ENCODE results near the gene SNRNP70. TPM values are rescaled to one million over a fixed set of nuclear protein-coding genes. Genes with fewer than 3 reads are reported as not detected.
"Not testable (repeated sequence)": the region's sequence is repeated elsewhere in the genome, so short reads cannot be mapped to it uniquely, and the experiment has no call there.

The SNRNP70 gene
- total and polyA plus RNA-seq, 2 donors: 166 to 191 TPM

DNA sequence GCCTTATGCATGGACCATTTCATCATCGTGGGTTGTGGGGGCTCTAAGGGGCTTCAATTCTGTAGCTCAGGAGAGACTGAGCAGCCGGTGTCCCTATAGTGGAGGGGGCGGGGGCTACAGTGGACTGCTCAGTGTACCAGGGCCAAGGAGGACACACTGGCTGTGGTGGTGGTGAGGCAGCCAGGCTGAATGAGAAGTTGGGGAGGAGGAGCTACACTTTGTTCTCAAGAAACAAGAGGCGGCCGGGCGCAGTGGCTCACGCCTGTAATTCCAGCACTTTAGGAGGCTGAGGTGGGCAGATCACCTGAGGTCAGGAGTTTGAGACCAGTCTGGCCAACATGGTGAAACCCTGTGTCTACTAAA lies 61.1 kb downstream of the SNRNP70 start:
- H3K36me3 ChIP-seq (ENCODE audit: insufficient read depth); H3K4me3 ChIP-seq (ENCODE audit: low read depth, low read length); DNase-seq (ENCODE audit: extremely low spot score); H3K4me1 ChIP-seq (ENCODE audit: insufficient read depth); H3K27ac ChIP-seq (ENCODE audit: low read depth): not testable (repeated sequence)
- 35% methylated on average over 7 of the region's 7 CpGs for WGBS

DNA sequence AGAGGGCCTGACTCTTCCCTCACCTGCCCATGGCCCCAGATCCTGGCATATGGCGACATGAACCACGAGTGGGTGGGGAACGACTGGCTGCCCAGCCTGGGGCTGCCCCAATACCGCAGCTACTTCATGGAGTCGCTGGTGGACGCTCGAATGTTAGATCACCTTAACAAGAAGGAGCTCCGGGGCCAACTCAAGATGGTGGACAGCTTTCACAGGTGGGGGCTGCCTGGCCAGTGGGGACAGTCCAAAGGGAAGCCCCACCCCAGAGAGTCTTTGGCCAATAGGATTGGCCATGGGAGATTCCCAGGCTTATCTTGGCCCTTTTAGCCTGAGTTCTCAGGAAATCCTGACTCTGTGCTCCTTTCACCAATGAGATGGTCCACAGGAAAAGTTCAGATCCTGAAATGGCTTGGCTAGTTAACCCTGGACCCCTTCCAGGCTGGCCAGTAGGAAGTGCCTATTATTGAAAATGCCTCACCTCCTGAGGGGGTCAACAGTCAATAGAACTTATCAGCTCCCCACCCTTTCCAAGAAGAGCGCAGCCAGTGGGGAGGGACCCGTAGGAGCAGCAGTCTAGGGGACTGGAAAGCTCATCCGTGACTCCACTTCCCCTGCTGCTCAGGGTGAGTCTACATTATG lies 62.9 kb downstream of the SNRNP70 start:
- WGBS: 76% methylated on average over 11 of the region's 11 CpGs
- Histone ChIP-seq H3K36me3 (ENCODE audit: insufficient read depth) (no peaks in the 10 kb centered on the region), H3K27ac (ENCODE audit: low read depth) (no peak overlapping the region), H3K4me1 (ENCODE audit: insufficient read depth) (no peaks in the 10 kb centered on the region), H3K4me3 (ENCODE audit: low read depth, low read length) (no peak overlapping the region)
- no peak for DNase-seq (ENCODE audit: extremely low spot score)

- WGBS: 2% methylated on average over 49 of the region's 49 CpGs
- Histone ChIP-seq H3K36me3 (ENCODE audit: insufficient read depth) (no peaks in the 10 kb centered on the region), H3K4me3 (ENCODE audit: low read depth, low read length) (peak overlapping the region; percentile 53), H3K27ac (ENCODE audit: low read depth) (no peak overlapping the region), H3K4me1 (ENCODE audit: insufficient read depth) (no peaks in the 10 kb centered on the region)
- DNase-seq (ENCODE audit: extremely low spot score): peak; percentile 95
These were observed 63.8 kb downstream of the SNRNP70 start for GRCh38 chr19:49148784-49149651.

GRCh38 chr19:49149652-49150105 lies 64.4 kb downstream of the SNRNP70 start:
- Histone ChIP-seq H3K4me1 (ENCODE audit: insufficient read depth) (no peaks in the 10 kb centered on the region), H3K36me3 (ENCODE audit: insufficient read depth) (no peaks in the 10 kb centered on the region), H3K27ac (ENCODE audit: low read depth) (no peak overlapping the region), H3K4me3 (ENCODE audit: low read depth, low read length) (peak overlapping the region; percentile 53)
- peak; percentile 76 for DNase-seq (ENCODE audit: extremely low spot score)
- WGBS: under 1% methylated on average over 23 of the region's 23 CpGs

DNA sequence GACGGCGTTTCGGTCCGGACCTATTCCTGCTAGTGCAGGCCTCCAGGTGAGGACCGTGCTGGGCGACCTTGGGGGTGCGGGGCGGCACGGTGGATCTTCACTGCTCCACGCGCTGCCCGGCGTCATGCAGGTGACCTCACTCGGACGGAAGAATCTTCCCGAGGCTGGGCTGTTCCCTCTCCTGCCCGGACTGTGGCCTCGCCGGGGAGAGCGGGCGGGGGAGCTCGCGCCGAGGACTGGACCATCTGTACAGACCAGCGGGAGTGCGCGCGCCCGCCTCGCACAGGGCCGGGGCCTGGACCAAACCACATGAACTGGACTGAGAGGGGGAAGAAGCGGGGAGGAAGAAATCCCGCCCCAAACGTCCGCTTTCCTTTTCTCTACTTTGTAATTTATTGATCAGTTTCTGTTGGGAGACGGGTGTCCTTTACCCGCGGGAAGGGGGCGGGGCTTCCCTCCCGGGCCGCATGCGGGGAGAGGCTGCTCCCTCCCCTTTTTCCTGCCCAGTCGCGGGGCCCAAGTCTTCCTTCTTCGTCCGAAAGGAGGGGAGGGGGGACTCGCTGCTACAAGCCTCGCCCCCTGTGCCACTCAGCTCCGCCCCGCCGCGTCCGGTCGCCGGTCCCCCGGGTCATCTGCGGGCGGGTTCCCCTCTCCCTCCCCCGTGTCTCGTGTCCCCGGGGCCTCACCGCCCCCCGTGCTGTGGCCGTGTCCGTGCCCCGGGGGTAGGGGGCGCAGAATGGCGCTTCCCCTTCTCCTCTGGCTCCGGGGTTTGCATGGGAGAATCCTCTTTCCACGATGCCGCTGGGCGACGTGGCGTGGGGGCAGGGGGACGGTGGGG lies 65.1 kb downstream of the SNRNP70 start:
- peak; percentile 84 for DNase-seq (ENCODE audit: extremely low spot score)
- no peaks in the 10 kb centered on the region for H3K4me1 ChIP-seq (ENCODE audit: insufficient read depth)
- under 1% methylated on average over 75 of the region's 75 CpGs for WGBS
- peak overlapping the region; percentile 53 for H3K4me3 ChIP-seq (ENCODE audit: low read depth, low read length)
- no peak overlapping the region for H3K27ac ChIP-seq (ENCODE audit: low read depth)
- H3K36me3 ChIP-seq (ENCODE audit: insufficient read depth): no peaks in the 10 kb centered on the region

DNA sequence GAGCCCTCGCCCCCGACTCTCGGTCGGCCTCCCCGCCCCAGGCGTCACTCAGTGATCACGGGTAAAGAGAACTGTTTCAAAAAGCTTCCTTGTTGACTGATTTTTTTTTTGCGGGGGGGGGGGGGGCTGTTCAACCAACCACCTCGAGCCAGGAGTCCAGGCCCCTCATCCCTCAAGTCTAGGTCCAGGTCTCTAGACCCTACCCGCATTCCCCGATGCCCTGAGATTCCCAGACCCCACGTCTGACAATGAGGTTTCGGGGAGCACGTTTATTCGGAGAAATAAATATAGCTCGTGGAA lies 65.6 kb downstream of the SNRNP70 start:
- Histone ChIP-seq H3K27ac (ENCODE audit: low read depth) (no peak overlapping the region), H3K4me1 (ENCODE audit: insufficient read depth) (no peaks in the 10 kb centered on the region), H3K4me3 (ENCODE audit: low read depth, low read length) (peak overlapping the region; percentile 53), H3K36me3 (ENCODE audit: insufficient read depth) (no peaks in the 10 kb centered on the region)
- no peak for DNase-seq (ENCODE audit: extremely low spot score)
- 7% methylated on average over 16 of the region's 16 CpGs for WGBS

- Histone ChIP-seq H3K27ac (ENCODE audit: low read depth) (no peak overlapping the region), H3K4me1 (ENCODE audit: insufficient read depth) (no peaks in the 10 kb centered on the region), H3K4me3 (ENCODE audit: low read depth, low read length) (no peak overlapping the region), H3K36me3 (ENCODE audit: insufficient read depth) (no peaks in the 10 kb centered on the region)
- WGBS: 8% methylated on average over 45 of the region's 45 CpGs
- no peak for DNase-seq (ENCODE audit: extremely low spot score)
These were observed 66.2 kb downstream of the SNRNP70 start for GRCh38 chr19:49151267-49152118.

GRCh38 chr19:49152119-49152550 lies 66.9 kb downstream of the SNRNP70 start:
- Histone ChIP-seq H3K4me1 (ENCODE audit: insufficient read depth) (no peaks in the 10 kb centered on the region), H3K27ac (ENCODE audit: low read depth) (no peak overlapping the region), H3K36me3 (ENCODE audit: insufficient read depth) (no peaks in the 10 kb centered on the region), H3K4me3 (ENCODE audit: low read depth, low read length) (no peak overlapping the region)
- no peak for DNase-seq (ENCODE audit: extremely low spot score)
- WGBS: 27% methylated on average over 10 of the region's 10 CpGs

DNA sequence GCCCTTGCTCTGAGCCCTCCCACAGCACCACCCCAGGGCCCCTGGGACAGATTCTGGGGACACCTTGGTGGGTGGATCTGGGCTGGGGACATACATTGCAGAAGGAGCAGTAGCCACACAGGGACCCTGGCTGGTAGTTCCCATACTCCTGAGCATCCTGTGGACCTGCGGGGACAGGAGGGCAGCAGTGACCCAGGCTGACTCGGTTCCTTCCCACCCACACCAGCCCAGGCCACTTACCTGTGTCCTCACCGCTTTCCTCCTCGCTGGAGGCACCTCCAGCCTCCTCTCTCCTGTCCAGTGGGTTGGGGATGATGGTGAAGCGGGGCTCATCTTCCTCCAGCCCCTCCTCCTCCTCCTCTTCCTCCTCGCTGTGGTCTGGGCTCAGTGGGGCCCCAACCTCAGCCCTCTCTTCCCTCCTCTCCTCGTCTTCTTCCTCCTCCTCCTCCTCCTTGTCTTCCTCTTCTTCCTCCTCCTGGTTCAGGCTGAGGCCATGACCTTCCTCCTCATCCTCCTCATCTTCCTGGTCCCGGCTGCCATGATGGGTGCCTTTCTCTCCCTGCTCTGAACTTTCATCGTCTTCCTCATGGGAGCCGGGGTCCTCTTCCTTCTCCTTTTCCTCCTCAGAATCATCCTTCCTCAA lies 68.0 kb downstream of the SNRNP70 start:
- WGBS: 93% methylated on average over 10 of the region's 10 CpGs
- Histone ChIP-seq H3K27ac (ENCODE audit: low read depth) (no peak overlapping the region), H3K36me3 (ENCODE audit: insufficient read depth) (no peaks in the 10 kb centered on the region), H3K4me3 (ENCODE audit: low read depth, low read length) (no peak overlapping the region), H3K4me1 (ENCODE audit: insufficient read depth) (no peaks in the 10 kb centered on the region)
- DNase-seq (ENCODE audit: extremely low spot score): no peak

DNA sequence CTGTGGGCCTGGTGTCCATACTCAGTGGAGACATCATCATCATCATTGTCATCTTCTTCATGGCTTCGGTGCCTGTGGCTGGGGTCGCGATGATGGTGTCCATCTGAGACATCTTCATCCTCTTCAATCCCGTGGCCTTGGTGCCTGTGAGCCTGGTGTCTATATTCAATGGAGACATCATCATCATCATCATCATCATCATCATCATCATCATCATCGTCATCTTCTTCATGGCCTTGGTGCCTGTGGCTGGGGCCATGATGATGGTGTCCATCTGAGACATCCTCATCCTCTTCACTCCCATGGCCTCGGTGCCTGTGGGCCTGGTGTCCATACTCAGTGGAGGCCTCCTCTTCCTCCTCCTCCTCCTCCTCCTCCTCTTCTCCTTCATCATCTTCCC lies 69.0 kb downstream of the SNRNP70 start:
- WGBS: 98% methylated on average over 6 of the region's 6 CpGs
- no peaks in the 10 kb centered on the region for H3K4me1 ChIP-seq (ENCODE audit: insufficient read depth)

DNA sequence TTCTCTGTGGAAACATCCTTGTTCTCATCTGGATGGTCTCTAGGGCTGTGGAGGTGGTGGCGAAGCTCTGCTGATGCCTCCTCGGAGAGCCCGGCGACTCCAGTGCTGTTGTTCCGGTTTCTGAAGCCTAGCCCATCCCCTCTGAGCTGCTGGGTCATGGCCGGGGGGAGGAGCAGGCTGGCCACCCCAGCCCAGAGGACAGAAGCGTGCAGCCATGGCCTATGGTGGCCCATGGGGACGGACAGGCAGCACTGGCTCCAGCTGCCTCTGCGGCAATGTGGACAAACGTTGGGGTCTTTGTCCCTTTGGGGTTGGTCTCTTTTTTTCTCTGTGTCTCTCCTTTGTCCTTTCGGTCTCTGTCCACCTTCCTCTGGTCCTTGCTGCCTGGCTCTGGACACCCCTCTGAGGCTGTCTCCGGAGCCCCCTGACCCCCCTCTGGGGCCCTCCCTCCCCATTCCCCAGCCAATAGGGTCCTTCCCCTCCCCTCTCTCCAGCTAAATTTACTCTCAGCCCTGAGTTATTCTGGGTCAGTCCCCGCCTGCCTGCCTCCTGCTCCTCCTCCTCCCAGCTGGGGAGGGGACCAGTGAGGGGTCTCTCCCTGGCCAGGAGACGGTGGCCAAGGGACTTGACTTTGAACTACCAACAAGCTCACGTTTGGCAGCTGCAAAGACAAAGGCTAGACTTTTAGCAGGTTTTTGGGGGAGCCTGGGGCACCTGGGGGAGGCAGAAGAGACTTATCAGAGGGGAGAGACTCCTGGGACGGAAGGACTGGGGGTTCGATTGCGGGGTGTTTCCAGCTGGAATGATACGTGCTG lies 70.0 kb downstream of the SNRNP70 start, which contains the start of gene HRC:
Gene HRC, minus strand, starts transcription at position 392 of the 815 bp plus-strand sequence. Its CDS starts 159 bp downstream, at position 233.
- WGBS: 46% methylated on average over 19 of the region's 19 CpGs

More for the DNA sequence above, 69.0 kb downstream of the SNRNP70 start:
- H3K4me3 ChIP-seq (ENCODE audit: low read depth, low read length): no peak overlapping the region
- H3K36me3 ChIP-seq (ENCODE audit: insufficient read depth): no peaks in the 10 kb centered on the region
- DNase-seq (ENCODE audit: extremely low spot score): no peak
- no peak overlapping the region for H3K27ac ChIP-seq (ENCODE audit: low read depth)

GRCh38 chr19:49155820-49156346 lies 70.6 kb downstream of the SNRNP70 start:
- no peaks in the 10 kb centered on the region for H3K36me3 ChIP-seq (ENCODE audit: insufficient read depth)
- WGBS: 55% methylated on average over 4 of the region's 4 CpGs
- no peaks in the 10 kb centered on the region for H3K4me1 ChIP-seq (ENCODE audit: insufficient read depth)
- DNase-seq (ENCODE audit: extremely low spot score): no peak
- no peak overlapping the region for H3K27ac ChIP-seq (ENCODE audit: low read depth)
- no peak overlapping the region for H3K4me3 ChIP-seq (ENCODE audit: low read depth, low read length)

More for the DNA sequence above, 70.0 kb downstream of the SNRNP70 start, which contains the start of gene HRC:
- Histone ChIP-seq H3K36me3 (ENCODE audit: insufficient read depth) (no peaks in the 10 kb centered on the region), H3K4me3 (ENCODE audit: low read depth, low read length) (no peak within 1 kb of the TSS), H3K4me1 (ENCODE audit: insufficient read depth) (no peaks in the 10 kb centered on the region), H3K27ac (ENCODE audit: low read depth) (no peak within 1 kb of the TSS)
- no peak for DNase-seq (ENCODE audit: extremely low spot score)

Data from urinary bladder (tissue), 4 donors.